Thyroid gland (tissue), 4 donors: Measurements from ENCODE around the gene ADARB2.

Source experiments
- CTCF ChIP-seq, 6 experiments: fragments of 200-600 bp in 3 of 6; fragments of 450-650 bp in 3 of 6; sonication (generic) in 3 of 6; IDR thresholded peaks; one replicate each; pipeline ENCODE4 v1.5.1; 2016 to 2019; ENCODE audit warnings: antibody characterized with exemption in 6 of 6, mild to moderate bottlenecking in 2 of 6, inconsistent platforms in 1 of 6, moderate library complexity in 1 of 6
- POLR2A ChIP-seq, 2 donors: fragments of 450-650 bp; IDR thresholded peaks; one replicate each; pipeline ENCODE4 v1.6.1; 2017; ENCODE audit warnings: antibody characterized with exemption in 2 of 2, mild to moderate bottlenecking in 2 of 2, moderate library complexity in 1 of 2

GRCh38 chr10:1726861-1727260 is 10.5 kb downstream of the ADARB2 start:
- TF ChIP-seq CTCF (IDR thresholded peaks at IDR 0.05) (no peak), POLR2A (IDR thresholded peaks at IDR 0.05) (no peak)
